Measurements from ENCODE around the gene ASTN2.

DNA sequence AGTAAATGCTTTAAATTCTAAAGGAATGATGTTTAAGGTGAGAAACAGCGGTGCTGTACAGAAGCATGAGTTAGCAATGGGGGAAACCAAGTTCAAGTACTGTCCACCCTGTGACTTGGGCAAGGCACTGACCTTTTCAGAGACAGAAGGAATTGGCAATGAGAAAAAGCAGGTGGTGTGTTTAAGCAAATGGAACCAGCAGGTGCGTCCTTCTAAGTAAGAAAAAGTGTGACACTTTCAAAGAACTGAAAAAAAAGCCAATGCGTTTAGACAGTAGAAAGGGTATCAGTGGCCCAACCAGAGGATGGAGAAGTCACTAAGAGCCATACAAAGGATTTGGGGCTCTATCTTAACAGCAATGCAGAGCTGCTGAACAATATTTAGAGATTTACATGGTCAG is 1010.6 kb downstream of the ASTN2 start:
- TF ChIP-seq, protein P1, sequence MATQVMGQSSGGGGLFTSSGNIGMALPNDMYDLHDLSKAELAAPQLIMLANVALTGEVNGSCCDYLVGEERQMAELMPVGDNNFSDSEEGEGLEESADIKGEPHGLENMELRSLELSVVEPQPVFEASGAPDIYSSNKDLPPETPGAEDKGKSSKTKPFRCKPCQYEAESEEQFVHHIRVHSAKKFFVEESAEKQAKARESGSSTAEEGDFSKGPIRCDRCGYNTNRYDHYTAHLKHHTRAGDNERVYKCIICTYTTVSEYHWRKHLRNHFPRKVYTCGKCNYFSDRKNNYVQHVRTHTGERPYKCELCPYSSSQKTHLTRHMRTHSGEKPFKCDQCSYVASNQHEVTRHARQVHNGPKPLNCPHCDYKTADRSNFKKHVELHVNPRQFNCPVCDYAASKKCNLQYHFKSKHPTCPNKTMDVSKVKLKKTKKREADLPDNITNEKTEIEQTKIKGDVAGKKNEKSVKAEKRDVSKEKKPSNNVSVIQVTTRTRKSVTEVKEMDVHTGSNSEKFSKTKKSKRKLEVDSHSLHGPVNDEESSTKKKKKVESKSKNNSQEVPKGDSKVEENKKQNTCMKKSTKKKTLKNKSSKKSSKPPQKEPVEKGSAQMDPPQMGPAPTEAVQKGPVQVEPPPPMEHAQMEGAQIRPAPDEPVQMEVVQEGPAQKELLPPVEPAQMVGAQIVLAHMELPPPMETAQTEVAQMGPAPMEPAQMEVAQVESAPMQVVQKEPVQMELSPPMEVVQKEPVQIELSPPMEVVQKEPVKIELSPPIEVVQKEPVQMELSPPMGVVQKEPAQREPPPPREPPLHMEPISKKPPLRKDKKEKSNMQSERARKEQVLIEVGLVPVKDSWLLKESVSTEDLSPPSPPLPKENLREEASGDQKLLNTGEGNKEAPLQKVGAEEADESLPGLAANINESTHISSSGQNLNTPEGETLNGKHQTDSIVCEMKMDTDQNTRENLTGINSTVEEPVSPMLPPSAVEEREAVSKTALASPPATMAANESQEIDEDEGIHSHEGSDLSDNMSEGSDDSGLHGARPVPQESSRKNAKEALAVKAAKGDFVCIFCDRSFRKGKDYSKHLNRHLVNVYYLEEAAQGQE (IDR thresholded peaks at IDR 0.05): no peak
- TF ChIP-seq YY1 (IDR thresholded peaks at IDR 0.05) (no peak), RAD21 (IDR thresholded peaks at IDR 0.05) (no peak), JUND (IDR thresholded peaks at IDR 0.05) (no peak), TAF1 (conservative IDR thresholded peaks at IDR 0.05) (no peak), RXRA (IDR thresholded peaks at IDR 0.05) (no peak), SP1 (IDR thresholded peaks at IDR 0.05) (no peak)
- TF ChIP-seq, protein P2, sequence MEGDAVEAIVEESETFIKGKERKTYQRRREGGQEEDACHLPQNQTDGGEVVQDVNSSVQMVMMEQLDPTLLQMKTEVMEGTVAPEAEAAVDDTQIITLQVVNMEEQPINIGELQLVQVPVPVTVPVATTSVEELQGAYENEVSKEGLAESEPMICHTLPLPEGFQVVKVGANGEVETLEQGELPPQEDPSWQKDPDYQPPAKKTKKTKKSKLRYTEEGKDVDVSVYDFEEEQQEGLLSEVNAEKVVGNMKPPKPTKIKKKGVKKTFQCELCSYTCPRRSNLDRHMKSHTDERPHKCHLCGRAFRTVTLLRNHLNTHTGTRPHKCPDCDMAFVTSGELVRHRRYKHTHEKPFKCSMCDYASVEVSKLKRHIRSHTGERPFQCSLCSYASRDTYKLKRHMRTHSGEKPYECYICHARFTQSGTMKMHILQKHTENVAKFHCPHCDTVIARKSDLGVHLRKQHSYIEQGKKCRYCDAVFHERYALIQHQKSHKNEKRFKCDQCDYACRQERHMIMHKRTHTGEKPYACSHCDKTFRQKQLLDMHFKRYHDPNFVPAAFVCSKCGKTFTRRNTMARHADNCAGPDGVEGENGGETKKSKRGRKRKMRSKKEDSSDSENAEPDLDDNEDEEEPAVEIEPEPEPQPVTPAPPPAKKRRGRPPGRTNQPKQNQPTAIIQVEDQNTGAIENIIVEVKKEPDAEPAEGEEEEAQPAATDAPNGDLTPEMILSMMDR (IDR thresholded peaks at IDR 0.05; ENCODE audit: low read depth, low read length, missing input control): no peak
- TF ChIP-seq, protein P3, sequence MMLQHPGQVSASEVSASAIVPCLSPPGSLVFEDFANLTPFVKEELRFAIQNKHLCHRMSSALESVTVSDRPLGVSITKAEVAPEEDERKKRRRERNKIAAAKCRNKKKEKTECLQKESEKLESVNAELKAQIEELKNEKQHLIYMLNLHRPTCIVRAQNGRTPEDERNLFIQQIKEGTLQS (IDR thresholded peaks at IDR 0.05): no peak
- TF ChIP-seq, protein P4, sequence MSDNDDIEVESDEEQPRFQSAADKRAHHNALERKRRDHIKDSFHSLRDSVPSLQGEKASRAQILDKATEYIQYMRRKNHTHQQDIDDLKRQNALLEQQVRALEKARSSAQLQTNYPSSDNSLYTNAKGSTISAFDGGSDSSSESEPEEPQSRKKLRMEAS (IDR thresholded peaks at IDR 0.05): no peak
- TF ChIP-seq, protein P5, sequence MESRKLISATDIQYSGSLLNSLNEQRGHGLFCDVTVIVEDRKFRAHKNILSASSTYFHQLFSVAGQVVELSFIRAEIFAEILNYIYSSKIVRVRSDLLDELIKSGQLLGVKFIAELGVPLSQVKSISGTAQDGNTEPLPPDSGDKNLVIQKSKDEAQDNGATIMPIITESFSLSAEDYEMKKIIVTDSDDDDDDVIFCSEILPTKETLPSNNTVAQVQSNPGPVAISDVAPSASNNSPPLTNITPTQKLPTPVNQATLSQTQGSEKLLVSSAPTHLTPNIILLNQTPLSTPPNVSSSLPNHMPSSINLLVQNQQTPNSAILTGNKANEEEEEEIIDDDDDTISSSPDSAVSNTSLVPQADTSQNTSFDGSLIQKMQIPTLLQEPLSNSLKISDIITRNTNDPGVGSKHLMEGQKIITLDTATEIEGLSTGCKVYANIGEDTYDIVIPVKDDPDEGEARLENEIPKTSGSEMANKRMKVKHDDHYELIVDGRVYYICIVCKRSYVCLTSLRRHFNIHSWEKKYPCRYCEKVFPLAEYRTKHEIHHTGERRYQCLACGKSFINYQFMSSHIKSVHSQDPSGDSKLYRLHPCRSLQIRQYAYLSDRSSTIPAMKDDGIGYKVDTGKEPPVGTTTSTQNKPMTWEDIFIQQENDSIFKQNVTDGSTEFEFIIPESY (IDR thresholded peaks at IDR 0.05): no peak

All from liver (tissue), 3 donors.